Liver (tissue), 3 donors: ENCODE results near the gene DDI1.

Source experiments
- CTCF ChIP-seq: fragments of 150-350 bp; IDR thresholded peaks from 2 replicates; pipeline ENCODE4 v1.5.1; 2017; ENCODE audit warnings: improper control_type of control experiment, low read depth, low read length; ENCODE audit not compliant: missing input control
- GABPA ChIP-seq, 2 donors: IDR thresholded peaks in 1 of 2; conservative IDR thresholded peaks in 1 of 2; 2 replicates each; pipeline ENCODE4 v1.6.1; 2016; ENCODE audit warnings: antibody characterized with exemption in 2 of 2, mild to moderate bottlenecking in 1 of 2, moderate library complexity in 1 of 2
- HNF4A ChIP-seq, 2 donors: conservative IDR thresholded peaks; 2 replicates each; pipeline ENCODE4 v1.6.1; 2016; ENCODE audit warnings: antibody characterized with exemption in 2 of 2, mild to moderate bottlenecking in 2 of 2
- HNF4G ChIP-seq: IDR thresholded peaks from 2 replicates; pipeline ENCODE4 v1.6.1; 2016; ENCODE audit warnings: antibody characterized with exemption
- RAD21 ChIP-seq, 2 donors: IDR thresholded peaks; 2 replicates each; pipeline ENCODE4 v1.6.1; 2016; ENCODE audit warnings: antibody characterized with exemption in 2 of 2, mild to moderate bottlenecking in 2 of 2
- REST ChIP-seq: IDR thresholded peaks from 2 replicates; pipeline ENCODE4 v1.6.1; 2016; ENCODE audit warnings: antibody characterized with exemption, mild to moderate bottlenecking
- SP1 ChIP-seq: IDR thresholded peaks from 2 replicates; pipeline ENCODE4 v1.6.1; 2018; ENCODE audit warnings: antibody characterized with exemption, mild to moderate bottlenecking
- ZBTB33 ChIP-seq: IDR thresholded peaks from 2 replicates; pipeline ENCODE4 v1.6.1; 2016; ENCODE audit warnings: antibody characterized with exemption
- TF ChIP-seq, protein P1 (sequence below): IDR thresholded peaks from 2 replicates; pipeline ENCODE4 v1.6.1; 2016; ENCODE audit warnings: antibody characterized with exemption
- TF ChIP-seq, protein P2 (sequence below): IDR thresholded peaks from 2 replicates; pipeline ENCODE4 v1.6.1; 2016; ENCODE audit warnings: antibody characterized with exemption
- donor health status: healthy.
- donor health status: healthy.

DNA sequence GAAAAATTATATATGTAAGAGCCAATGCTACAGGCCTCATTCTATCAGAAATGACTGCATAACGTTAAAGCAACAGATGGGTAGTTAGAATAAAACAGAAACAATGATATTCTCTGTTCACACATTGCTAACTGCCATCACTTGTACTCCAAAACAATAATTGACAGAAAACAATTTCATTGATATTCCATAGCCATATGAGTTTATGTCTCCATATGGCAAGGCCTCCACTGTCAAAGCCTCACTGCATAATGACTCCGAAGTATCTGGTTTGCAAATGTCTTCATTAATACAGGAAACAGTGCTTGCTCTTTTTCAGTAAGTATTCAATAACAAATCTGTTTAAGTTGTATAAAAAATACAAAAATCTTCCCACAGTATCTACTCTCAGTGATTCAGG lies 9.9 kb downstream of the DDI1 start:
- no peak for TF ChIP-seq CTCF
- no peak for TF ChIP-seq RAD21 (IDR thresholded peaks at IDR 0.05)
- TF ChIP-seq, protein P1, sequence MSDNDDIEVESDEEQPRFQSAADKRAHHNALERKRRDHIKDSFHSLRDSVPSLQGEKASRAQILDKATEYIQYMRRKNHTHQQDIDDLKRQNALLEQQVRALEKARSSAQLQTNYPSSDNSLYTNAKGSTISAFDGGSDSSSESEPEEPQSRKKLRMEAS = no peak
- TF ChIP-seq HNF4A (conservative IDR thresholded peaks at IDR 0.05) = no peak
- no peak for TF ChIP-seq HNF4G
- TF ChIP-seq SP1 = no peak
- TF ChIP-seq ZBTB33 = no peak
- TF ChIP-seq, protein P2, sequence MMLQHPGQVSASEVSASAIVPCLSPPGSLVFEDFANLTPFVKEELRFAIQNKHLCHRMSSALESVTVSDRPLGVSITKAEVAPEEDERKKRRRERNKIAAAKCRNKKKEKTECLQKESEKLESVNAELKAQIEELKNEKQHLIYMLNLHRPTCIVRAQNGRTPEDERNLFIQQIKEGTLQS = no peak
- TF ChIP-seq REST = no peak
- TF ChIP-seq GABPA (IDR thresholded peaks at IDR 0.05 in 1 of 2, conservative IDR thresholded peaks at IDR 0.05 in 1 of 2) = no peak
